Osteocyte (in vitro differentiated cells): ENCODE data around the gene CNGA3. TPM values are rescaled to one million over a fixed set of nuclear protein-coding genes. Genes with fewer than 3 reads are reported as not detected.

Source experiments
- DNase-seq: peaks from one replicate; pipeline ENCODE4 v3.0.0; 2021; ENCODE audit warnings: mixed read lengths; ENCODE audit not compliant: unreplicated experiment; ENCODE audit errors: extremely low spot score
- H3K27ac Mint-ChIP-seq: one replicate; pipeline ENCODE4 v1.8.0; 2021; ENCODE audit warnings: mild to moderate bottlenecking, mixed read lengths; ENCODE audit not compliant: unreplicated experiment
- H3K27me3 Mint-ChIP-seq: one replicate; pipeline ENCODE4 v1.8.0; 2021; ENCODE audit warnings: mixed read lengths; ENCODE audit not compliant: unreplicated experiment
- H3K36me3 Mint-ChIP-seq: one replicate; pipeline ENCODE4 v1.8.0; 2021; ENCODE audit warnings: mixed read lengths; ENCODE audit not compliant: unreplicated experiment
- H3K4me1 Mint-ChIP-seq: one replicate; pipeline ENCODE4 v1.8.0; 2021; ENCODE audit warnings: mixed read lengths; ENCODE audit not compliant: unreplicated experiment
- H3K4me3 Mint-ChIP-seq: one replicate; pipeline ENCODE4 v1.8.0; 2021; ENCODE audit warnings: mild to moderate bottlenecking, moderate library complexity, mixed read lengths; ENCODE audit not compliant: unreplicated experiment
- H3K9me3 Mint-ChIP-seq: one replicate; pipeline ENCODE4 v1.8.0; 2021; ENCODE audit warnings: mixed read lengths; ENCODE audit not compliant: unreplicated experiment
- CTCF ChIP-seq: fragments of 200-600 bp; sonication (generic); IDR thresholded peaks from 2 replicates; pipeline ENCODE4 v1.5.0; 2021; ENCODE audit warnings: antibody characterized with exemption, mild to moderate bottlenecking, moderate library complexity
- total RNA-seq: library from RNA; stranded (reverse); gene quantifications from 2 replicates; pipeline ENCODE4 v1.2.1, GENCODE V29; 2021

CNGA3 gene
- total RNA-seq, 1 donor from 2014 or later: not detected

GRCh38 chr2:98369710-98370239 is 23.5 kb downstream of the CNGA3 start:
- DNase-seq: no peak
- no peak for TF ChIP-seq CTCF
- Mint-ChIP-seq H3K27me3 (peaks cover 43% of the 10 kb centered on the region), H3K9me3 (peaks cover 14% of the 10 kb centered on the region), H3K36me3 (no peaks in the 10 kb centered on the region), H3K4me3 (no peak overlapping the region), H3K27ac (no peak overlapping the region), H3K4me1 (no peaks in the 10 kb centered on the region)

- Mint-ChIP-seq H3K36me3 (no peaks in the 10 kb centered on the region), H3K27ac (no peak overlapping the region), H3K4me3 (no peak overlapping the region), H3K27me3 (peaks cover 57% of the 10 kb centered on the region), H3K4me1 (no peaks in the 10 kb centered on the region), H3K9me3 (peaks cover 14% of the 10 kb centered on the region)
- TF ChIP-seq CTCF: no peak
- no peak for DNase-seq
These were observed 25.9 kb downstream of the CNGA3 start for GRCh38 chr2:98372121-98372520.

- Mint-ChIP-seq H3K36me3 (no peaks in the 10 kb centered on the region), H3K27me3 (peaks cover 62% of the 10 kb centered on the region), H3K9me3 (peaks cover 12% of the 10 kb centered on the region), H3K27ac (no peak overlapping the region), H3K4me1 (no peaks in the 10 kb centered on the region), H3K4me3 (no peak overlapping the region)
- TF ChIP-seq CTCF: no peak
- no peak for DNase-seq
These were observed 26.3 kb downstream of the CNGA3 start for GRCh38 chr2:98372579-98372978.

GRCh38 chr2:98374286-98374685 is 28.0 kb downstream of the CNGA3 start:
- TF ChIP-seq CTCF: no peak
- no peaks in the 10 kb centered on the region for H3K36me3 Mint-ChIP-seq
- no peaks in the 10 kb centered on the region for H3K9me3 Mint-ChIP-seq
- H3K4me3 Mint-ChIP-seq: no peak overlapping the region
- no peak overlapping the region for H3K27ac Mint-ChIP-seq
- peaks cover 78% of the 10 kb centered on the region for H3K27me3 Mint-ChIP-seq
- H3K4me1 Mint-ChIP-seq: no peaks in the 10 kb centered on the region
- no peak for DNase-seq

- DNase-seq: peak; percentile 66
- Mint-ChIP-seq H3K36me3 (no peaks in the 10 kb centered on the region), H3K27me3 (peaks cover 82% of the 10 kb centered on the region), H3K27ac (no peak overlapping the region), H3K4me1 (no peaks in the 10 kb centered on the region), H3K9me3 (no peaks in the 10 kb centered on the region), H3K4me3 (no peak overlapping the region)
- TF ChIP-seq CTCF: no peak
These were observed 28.8 kb downstream of the CNGA3 start for GRCh38 chr2:98374958-98375570.
